KOPT-K1 (cell line): ENCODE data around the gene FBXW8.

Experiments
- H3K27ac ChIP-seq: fragments of 200-600 bp; sonication (generic); 2 replicates; pipeline ENCODE4 v1.5.1; 2016; ENCODE audit warnings: antibody characterized with exemption, mild to moderate bottlenecking, low read depth, low read length; ENCODE audit not compliant: poor library complexity, severe bottlenecking
- H3K36me3 ChIP-seq: fragments of 200-600 bp; sonication (generic); 2 replicates; pipeline ENCODE4 v1.5.1; 2017; ENCODE audit warnings: antibody characterized with exemption, mild to moderate bottlenecking, low read length, moderate library complexity; ENCODE audit not compliant: insufficient read depth
- H3K9me3 ChIP-seq: fragments of 200-600 bp; sonication (generic); 2 replicates; pipeline ENCODE4 v1.5.1; 2017; ENCODE audit warnings: antibody characterized with exemption, low read length, mild to moderate bottlenecking; ENCODE audit not compliant: insufficient read depth, poor library complexity, severe bottlenecking

The FBXW8 gene

DNA sequence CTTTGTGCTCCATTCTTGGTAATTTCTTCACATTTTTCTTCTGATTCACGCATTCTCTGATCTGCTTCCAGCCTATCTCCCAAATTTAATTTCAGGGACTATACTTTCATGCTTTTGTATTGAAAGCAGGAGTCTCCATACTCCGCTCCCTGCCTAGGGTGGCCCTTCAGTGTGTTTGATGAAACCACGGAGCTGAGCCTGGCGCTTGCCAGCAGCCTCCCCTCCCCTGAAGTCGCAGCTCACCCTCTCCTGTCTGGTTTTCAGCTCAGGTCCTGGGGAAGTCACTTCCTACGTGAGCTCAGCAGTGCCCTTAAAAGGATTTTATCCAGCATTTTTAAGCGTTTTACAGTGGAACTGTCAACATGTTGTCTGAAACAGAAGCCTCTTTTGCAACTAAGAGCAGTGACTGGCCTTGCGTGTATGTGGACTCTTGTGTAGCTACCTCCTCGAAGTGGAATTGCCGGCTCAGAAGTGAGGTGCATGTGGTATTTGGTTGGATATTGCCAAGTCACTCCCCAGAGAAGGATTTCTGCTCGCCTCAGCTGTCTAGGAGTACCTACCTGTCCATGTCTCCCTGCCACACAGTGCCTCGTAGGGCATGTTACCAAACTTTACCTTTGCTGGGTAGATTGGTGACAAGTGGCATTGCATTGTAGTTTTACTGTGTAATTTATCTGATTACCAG lies 109.9 kb downstream of the FBXW8 start:
- H3K36me3 ChIP-seq = peaks cover 98% of the 10 kb centered on the region
- no peak overlapping the region for H3K27ac ChIP-seq
- H3K9me3 ChIP-seq = peaks cover 6% of the 10 kb centered on the region

DNA sequence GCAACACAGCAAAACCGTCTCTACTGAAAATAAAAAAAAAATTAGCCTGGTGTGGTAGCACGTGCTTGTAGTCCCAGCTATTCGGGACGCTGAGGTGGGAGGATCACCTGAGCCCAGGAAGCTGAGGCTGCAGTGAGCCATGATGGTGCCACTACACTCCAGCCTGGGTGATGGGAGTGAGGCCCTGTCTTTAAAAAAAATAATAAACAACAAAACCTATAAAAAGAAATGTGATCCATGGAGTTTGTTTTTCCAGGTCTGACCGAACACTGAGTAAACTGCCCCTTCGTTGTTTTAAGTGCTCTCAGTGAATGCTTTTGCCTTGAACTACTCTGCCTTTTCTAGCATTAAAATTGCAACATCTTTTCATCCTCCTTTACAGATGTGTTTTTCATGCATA lies 111.7 kb downstream of the FBXW8 start:
- H3K36me3 ChIP-seq = peaks cover 99% of the 10 kb centered on the region
- no peak overlapping the region for H3K27ac ChIP-seq
- no peaks in the 10 kb centered on the region for H3K9me3 ChIP-seq

- no peaks in the 10 kb centered on the region for H3K9me3 ChIP-seq
- no peak overlapping the region for H3K27ac ChIP-seq
- H3K36me3 ChIP-seq = peaks cover 99% of the 10 kb centered on the region
These were observed 113.5 kb downstream of the FBXW8 start for GRCh38 chr12:117023998-117024960.

DNA sequence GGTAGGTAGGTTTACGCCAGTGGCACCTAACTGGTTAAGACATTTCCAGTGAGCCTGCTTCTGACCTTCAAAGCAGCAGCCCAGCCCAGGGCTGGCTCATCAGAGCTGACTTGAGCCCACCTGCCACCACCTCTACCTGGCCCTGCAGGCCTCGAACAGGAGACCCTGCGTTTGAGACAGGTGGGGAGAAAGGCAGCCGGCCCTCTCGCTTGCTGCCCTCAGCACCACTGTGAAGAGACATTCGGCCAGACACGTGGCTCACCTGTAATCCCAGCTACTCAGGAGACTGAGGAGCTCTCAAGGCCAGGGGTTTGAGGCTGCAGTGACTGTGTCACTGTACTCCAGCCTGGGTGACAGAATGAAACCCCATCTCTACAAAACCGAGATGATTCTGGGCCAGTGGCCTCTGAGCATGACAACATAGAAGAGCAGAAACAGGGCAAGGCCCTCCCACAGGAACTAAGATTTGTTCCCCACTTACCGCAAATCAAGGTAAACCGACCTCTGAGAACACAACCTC lies 114.3 kb downstream of the FBXW8 start:
- Histone ChIP-seq H3K9me3 (no peaks in the 10 kb centered on the region), H3K27ac (no peak overlapping the region), H3K36me3 (peaks cover 99% of the 10 kb centered on the region)

DNA sequence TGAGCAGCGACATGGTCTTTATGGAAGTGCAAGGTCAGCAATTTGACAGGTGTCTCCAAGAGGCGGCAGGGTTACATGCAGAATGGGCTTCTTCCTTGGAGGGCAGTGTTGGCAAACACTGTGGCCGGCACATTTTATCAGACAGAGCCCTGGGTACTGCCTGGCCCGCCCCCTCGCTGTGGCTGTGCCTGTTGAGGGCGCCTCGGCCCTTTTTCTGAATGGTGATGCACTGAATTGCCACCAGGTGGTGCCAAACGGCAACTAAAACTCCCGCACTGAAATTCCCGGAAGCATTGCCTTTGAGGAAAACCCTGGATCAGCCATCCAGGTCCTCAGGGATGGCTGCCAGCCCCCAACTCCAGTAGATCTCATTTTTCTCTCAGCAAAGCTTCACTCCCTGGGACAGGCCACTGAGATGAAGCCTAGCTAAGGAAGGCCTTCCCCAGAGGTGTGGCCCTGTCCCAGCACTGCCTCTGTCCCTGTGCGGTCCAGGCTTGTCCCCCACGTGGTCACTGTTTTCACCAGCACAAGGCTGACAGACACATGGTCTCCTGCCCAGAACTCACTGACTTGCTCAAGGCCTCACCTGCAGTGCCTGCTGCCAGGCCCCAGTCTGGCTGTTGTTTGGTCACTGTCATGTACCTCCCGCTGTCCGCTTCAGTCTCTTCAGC lies 114.9 kb downstream of the FBXW8 start:
- peaks cover 99% of the 10 kb centered on the region for H3K36me3 ChIP-seq
- no peaks in the 10 kb centered on the region for H3K9me3 ChIP-seq
- peak overlapping the region; percentile 34 for H3K27ac ChIP-seq

GRCh38 chr12:117026343-117026742 lies 115.6 kb downstream of the FBXW8 start:
- no peaks in the 10 kb centered on the region for H3K9me3 ChIP-seq
- peaks cover 99% of the 10 kb centered on the region for H3K36me3 ChIP-seq
- peak overlapping the region; percentile 34 for H3K27ac ChIP-seq

DNA sequence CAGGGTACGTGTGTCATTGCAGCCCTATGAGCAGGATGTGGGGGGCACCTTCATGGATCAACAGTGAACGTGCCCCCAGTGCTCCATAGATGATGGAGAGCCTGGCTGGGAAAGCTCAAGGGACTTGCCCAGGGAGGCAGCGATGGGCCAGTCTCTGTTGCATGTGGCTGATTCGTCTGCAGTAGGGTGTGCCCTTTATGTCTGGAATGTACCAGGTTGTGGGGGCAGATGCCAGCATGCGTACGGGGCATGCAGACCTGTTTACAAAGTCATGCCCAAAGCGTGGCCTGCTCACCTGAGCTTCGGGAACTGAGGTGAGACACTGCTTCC lies 116.1 kb downstream of the FBXW8 start:
- peaks cover 100% of the 10 kb centered on the region for H3K36me3 ChIP-seq
- no peaks in the 10 kb centered on the region for H3K9me3 ChIP-seq

DNA sequence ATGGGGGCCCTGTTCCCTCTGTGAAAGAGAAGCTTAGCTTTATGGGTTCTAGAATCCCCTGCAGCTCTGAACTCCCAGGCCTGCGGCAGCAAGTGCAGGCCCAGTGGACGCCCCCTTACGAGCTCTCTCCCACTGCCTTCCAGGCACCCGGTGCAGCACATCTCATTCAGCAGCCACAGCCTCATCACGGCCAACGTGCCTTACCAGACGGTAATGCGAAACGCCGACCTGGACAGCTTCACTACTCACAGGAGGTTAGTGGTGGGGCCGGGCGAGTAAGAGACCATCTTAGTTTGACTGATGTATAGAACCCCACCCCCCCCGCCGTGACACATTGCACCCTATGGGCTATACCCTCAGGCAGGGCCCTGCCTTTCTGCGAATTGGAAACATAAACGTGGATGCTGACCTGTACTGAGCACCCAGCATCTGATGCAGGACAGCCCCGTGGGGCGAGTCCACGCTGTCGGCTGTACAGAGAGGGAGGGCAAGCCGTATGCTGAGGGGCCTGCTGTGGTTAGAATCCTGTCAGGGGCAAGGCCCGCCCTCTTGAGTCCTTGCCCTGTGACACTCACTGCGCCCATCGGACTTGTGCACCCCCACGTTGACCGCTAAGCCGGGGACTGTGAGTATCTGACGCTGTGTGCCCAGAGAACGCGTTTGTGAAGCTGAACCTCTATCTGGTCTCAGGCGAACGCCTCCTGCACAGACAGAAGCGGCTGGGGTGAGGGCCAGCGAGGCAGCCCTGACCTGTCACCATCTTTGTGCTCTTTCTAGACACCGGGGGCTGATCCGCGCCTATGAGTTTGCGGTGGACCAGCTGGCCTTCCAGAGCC lies 116.7 kb downstream of the FBXW8 start:
- Histone ChIP-seq H3K9me3 (no peaks in the 10 kb centered on the region), H3K27ac (peak overlapping the region; percentile 34), H3K36me3 (peaks cover 100% of the 10 kb centered on the region)

More for the DNA sequence above, 116.1 kb downstream of the FBXW8 start:
- peak overlapping the region; percentile 34 for H3K27ac ChIP-seq

GRCh38 chr12:117028254-117028653 lies 117.5 kb downstream of the FBXW8 start:
- Histone ChIP-seq H3K27ac (no peak overlapping the region), H3K36me3 (peaks cover 100% of the 10 kb centered on the region)

DNA sequence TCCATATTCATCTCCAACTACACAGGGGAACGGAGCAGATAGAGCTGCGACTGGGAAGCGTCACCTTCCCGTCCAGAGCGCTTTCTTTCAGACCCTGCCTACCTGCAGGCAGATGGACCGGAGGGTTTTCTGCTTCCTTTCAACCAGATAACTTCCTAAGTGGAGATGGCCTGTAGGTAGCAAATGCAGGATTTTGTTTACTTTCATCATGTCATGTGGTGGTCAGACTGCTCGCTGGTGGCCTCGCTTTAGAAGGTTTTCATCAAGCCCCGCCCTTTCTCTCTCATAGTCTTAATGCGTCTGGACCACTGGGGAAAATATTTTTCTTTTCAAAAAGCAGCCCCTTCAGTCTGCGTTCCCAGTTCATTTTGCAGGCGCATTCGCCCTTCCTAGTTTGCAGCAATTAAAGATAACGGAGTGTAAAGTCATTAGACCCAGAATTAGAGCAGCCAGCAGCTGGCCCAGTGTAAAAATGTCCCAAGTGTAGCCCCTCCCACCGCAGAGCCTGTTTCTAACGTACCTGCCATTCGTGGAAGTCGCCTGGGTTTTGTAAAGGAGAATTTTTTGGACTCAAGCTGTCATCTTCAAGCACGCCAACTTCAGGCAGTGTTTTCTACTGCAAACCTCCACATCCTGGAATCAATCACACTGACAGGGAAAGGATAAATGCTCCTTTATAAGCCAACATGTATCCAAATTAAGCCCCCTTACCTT lies 119.6 kb downstream of the FBXW8 start:
- H3K9me3 ChIP-seq = no peaks in the 10 kb centered on the region
- no peak overlapping the region for H3K27ac ChIP-seq
- peaks cover 100% of the 10 kb centered on the region for H3K36me3 ChIP-seq

More at GRCh38 chr12:117028254-117028653, 117.5 kb downstream of the FBXW8 start:
- no peaks in the 10 kb centered on the region for H3K9me3 ChIP-seq

- H3K27ac ChIP-seq = no peak overlapping the region
- no peaks in the 10 kb centered on the region for H3K9me3 ChIP-seq
- peaks cover 99% of the 10 kb centered on the region for H3K36me3 ChIP-seq
These were observed 121.3 kb downstream of the FBXW8 start for GRCh38 chr12:117031843-117032592.

DNA sequence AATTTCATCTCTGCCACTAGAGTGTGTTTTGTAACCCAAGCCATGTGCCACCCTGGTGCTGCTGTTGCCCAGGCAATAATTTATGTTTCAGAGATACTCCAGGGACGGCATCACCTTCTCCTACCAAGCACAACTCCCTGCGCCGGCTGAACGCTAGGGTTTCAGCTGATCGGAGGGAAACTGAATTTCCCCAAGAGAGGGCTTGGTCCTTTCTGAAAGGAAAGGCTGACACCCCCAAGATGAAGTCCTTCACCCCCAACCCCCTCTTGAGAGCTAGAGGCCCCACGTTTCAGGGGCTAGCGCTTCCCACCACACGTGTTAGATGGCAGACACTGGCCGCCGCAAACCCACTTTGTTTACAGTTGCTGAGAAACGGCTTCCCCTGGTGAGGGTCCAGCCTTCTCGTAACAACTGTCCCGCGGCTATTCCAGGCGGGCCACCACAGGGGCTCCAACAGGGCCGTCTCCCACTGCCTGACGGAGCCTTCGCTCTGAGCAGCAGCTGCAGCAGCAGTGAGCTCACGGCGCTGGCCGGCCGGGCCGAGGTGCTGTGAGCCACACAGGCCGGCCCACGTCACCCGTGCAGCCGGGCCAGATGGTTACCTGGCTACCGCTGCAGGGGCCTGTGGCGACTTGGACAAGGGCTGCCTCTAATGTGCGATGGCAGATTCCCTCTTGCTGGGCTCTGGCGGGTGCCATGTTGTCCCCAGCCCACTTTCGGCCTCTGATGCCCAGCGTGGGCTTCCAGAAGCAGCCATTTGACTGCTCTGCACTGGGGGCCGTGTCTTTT lies 122.0 kb downstream of the FBXW8 start:
- peaks cover 95% of the 10 kb centered on the region for H3K36me3 ChIP-seq
- H3K27ac ChIP-seq = no peak overlapping the region
- H3K9me3 ChIP-seq = no peaks in the 10 kb centered on the region
